ENCODE results near the gene FAM171A1. TPM values are rescaled to one million over a fixed set of nuclear protein-coding genes. Genes with fewer than 3 reads are reported as not detected.

FAM171A1 gene
- total and polyA plus RNA-seq, 2 donors (not counting 1 experiment from before 2014, with no cell fraction given) = 0.09 TPM; not detected in 1

GRCh38 chr10:15331461-15331860 is 39.6 kb downstream of the FAM171A1 start:
- no peak overlapping the region for H3K27ac Mint-ChIP-seq

DNA sequence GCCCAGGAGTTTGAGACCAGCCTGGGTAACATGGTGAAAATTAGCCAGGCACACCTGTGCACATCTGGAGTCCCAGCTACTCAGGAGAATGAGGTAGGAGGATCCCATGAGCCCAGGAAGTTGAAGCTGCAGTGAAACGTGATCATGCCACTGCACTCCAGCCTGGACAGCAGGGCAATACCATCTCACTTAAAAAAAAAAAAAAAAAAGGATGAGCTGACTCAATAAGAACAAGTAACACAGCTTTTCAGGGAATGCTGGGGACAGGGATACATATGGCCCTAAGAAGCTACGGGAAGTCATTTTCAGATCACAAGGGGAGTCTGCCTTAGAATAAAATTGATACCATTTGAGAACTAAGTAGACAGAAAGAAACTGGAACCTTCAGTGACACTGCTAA is 41.7 kb downstream of the FAM171A1 start:
- no peaks in the 10 kb centered on the region for H3K36me3 ChIP-seq (replicated peaks in 1 of 2; ENCODE audit: control extremely low read depth in 1 of 2, control insufficient read depth in 1 of 2, extremely low read depth in 1 of 2, insufficient read depth in 2 of 2, low read length in 1 of 2)
- 100% methylated on average over 1 of the region's 2 CpGs for WGBS (ENCODE audit: insufficient coverage)
- TF ChIP-seq, protein P1, sequence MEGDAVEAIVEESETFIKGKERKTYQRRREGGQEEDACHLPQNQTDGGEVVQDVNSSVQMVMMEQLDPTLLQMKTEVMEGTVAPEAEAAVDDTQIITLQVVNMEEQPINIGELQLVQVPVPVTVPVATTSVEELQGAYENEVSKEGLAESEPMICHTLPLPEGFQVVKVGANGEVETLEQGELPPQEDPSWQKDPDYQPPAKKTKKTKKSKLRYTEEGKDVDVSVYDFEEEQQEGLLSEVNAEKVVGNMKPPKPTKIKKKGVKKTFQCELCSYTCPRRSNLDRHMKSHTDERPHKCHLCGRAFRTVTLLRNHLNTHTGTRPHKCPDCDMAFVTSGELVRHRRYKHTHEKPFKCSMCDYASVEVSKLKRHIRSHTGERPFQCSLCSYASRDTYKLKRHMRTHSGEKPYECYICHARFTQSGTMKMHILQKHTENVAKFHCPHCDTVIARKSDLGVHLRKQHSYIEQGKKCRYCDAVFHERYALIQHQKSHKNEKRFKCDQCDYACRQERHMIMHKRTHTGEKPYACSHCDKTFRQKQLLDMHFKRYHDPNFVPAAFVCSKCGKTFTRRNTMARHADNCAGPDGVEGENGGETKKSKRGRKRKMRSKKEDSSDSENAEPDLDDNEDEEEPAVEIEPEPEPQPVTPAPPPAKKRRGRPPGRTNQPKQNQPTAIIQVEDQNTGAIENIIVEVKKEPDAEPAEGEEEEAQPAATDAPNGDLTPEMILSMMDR (IDR thresholded peaks at IDR 0.05) = no peak
- no peak for TF ChIP-seq EZH2 (IDR thresholded peaks at IDR 0.05; ENCODE audit: borderline replicate concordance, insufficient read depth, low read depth, low read length, poor library complexity, severe bottlenecking)
- H3K27me3 Mint-ChIP-seq = peaks cover 6% of the 10 kb centered on the region
- no peaks in the 10 kb centered on the region for H3K79me2 ChIP-seq (ENCODE audit: control insufficient read depth, insufficient read depth, low read length)
- POLR2A ChIA-PET = no interaction called here
- H2AFZ ChIP-seq (ENCODE audit: insufficient read depth, low read depth, low read length, poor library complexity, severe bottlenecking) = no peak overlapping the region
- no peak overlapping the region for H3K27ac ChIP-seq (ENCODE audit: low read length in 2 of 2)
- no peaks in the 10 kb centered on the region for H3K27me3 ChIP-seq (replicated peaks in 1 of 4; ENCODE audit: control extremely low read depth in 1 of 4, control insufficient read depth in 3 of 4, insufficient read depth in 4 of 4, low read length in 3 of 4)
- no peaks in the 10 kb centered on the region for H3K9me3 ChIP-seq (ENCODE audit: control extremely low read depth in 1 of 3, control insufficient read depth in 2 of 3, insufficient read depth in 1 of 3, low read length in 2 of 3)
- H3K4me1 Mint-ChIP-seq = no peaks in the 10 kb centered on the region
- no peak overlapping the region for H3K27ac Mint-ChIP-seq
- CTCF ChIA-PET = no interaction called here
- H3K4me2 ChIP-seq (replicated peaks; ENCODE audit: low read depth, low read length, poor library complexity, severe bottlenecking) = no peak overlapping the region
- intact Hi-C loops (cut with micrococcal nuclease) = no loop called here
- no peak overlapping the region for H3K4me3 Mint-ChIP-seq
- no peak overlapping the region for H3K4me3 ChIP-seq (ENCODE audit: control extremely low read depth in 1 of 5, extremely low read depth in 1 of 5, insufficient read depth in 1 of 5, low read depth in 2 of 5, low read length in 4 of 5)
- H3K9ac ChIP-seq (ENCODE audit: low read length) = no peak overlapping the region
- DNase-seq = no peak
- H3K4me1 ChIP-seq (ENCODE audit: control insufficient read depth in 2 of 2, insufficient read depth in 2 of 2, low read length in 2 of 2) = no peaks in the 10 kb centered on the region
- H4K20me1 ChIP-seq (ENCODE audit: control insufficient read depth, insufficient read depth, low read length, poor library complexity, severe bottlenecking) = no peaks in the 10 kb centered on the region
- H3K9me3 Mint-ChIP-seq (ENCODE audit: insufficient read depth) = no peaks in the 10 kb centered on the region
- no peak for ATAC-seq (ENCODE audit: low read depth)

More at GRCh38 chr10:15331461-15331860, 39.6 kb downstream of the FAM171A1 start:
- no peaks in the 10 kb centered on the region for H3K27me3 ChIP-seq (replicated peaks in 1 of 4; ENCODE audit: control extremely low read depth in 1 of 4, control insufficient read depth in 3 of 4, insufficient read depth in 4 of 4, low read length in 3 of 4)
- H3K79me2 ChIP-seq (ENCODE audit: control insufficient read depth, insufficient read depth, low read length) = no peaks in the 10 kb centered on the region
- CTCF ChIA-PET = no interaction called here
- H4K20me1 ChIP-seq (ENCODE audit: control insufficient read depth, insufficient read depth, low read length, poor library complexity, severe bottlenecking) = no peaks in the 10 kb centered on the region
- H3K4me3 ChIP-seq (ENCODE audit: control extremely low read depth in 1 of 5, extremely low read depth in 1 of 5, insufficient read depth in 1 of 5, low read depth in 2 of 5, low read length in 4 of 5) = no peak overlapping the region
- H3K36me3 ChIP-seq (replicated peaks in 1 of 2; ENCODE audit: control extremely low read depth in 1 of 2, control insufficient read depth in 1 of 2, extremely low read depth in 1 of 2, insufficient read depth in 2 of 2, low read length in 1 of 2) = no peaks in the 10 kb centered on the region
- DNase-seq = no peak
- Mint-ChIP-seq H3K27me3 (no peaks in the 10 kb centered on the region), H3K4me1 (no peaks in the 10 kb centered on the region), H3K9me3 (ENCODE audit: insufficient read depth) (no peaks in the 10 kb centered on the region), H3K4me3 (no peak overlapping the region)
- no peak overlapping the region for H3K27ac ChIP-seq (ENCODE audit: low read length in 2 of 2)
- H3K4me1 ChIP-seq (ENCODE audit: control insufficient read depth in 2 of 2, insufficient read depth in 2 of 2, low read length in 2 of 2) = no peaks in the 10 kb centered on the region
- no peak for ATAC-seq (ENCODE audit: low read depth)
- no peak overlapping the region for H3K4me2 ChIP-seq (replicated peaks; ENCODE audit: low read depth, low read length, poor library complexity, severe bottlenecking)
- POLR2A ChIA-PET = no interaction called here
- WGBS (ENCODE audit: insufficient coverage) = 82% methylated on average over 1 of the region's 1 CpG
- intact Hi-C loops (cut with micrococcal nuclease) = no loop called here
- no peak overlapping the region for H3K9ac ChIP-seq (ENCODE audit: low read length)
- H3K9me3 ChIP-seq (ENCODE audit: control extremely low read depth in 1 of 3, control insufficient read depth in 2 of 3, insufficient read depth in 1 of 3, low read length in 2 of 3) = no peaks in the 10 kb centered on the region
- no peak for TF ChIP-seq EZH2 (IDR thresholded peaks at IDR 0.05; ENCODE audit: borderline replicate concordance, insufficient read depth, low read depth, low read length, poor library complexity, severe bottlenecking)
- TF ChIP-seq, protein P1 (IDR thresholded peaks at IDR 0.05) = no peak
- no peak overlapping the region for H2AFZ ChIP-seq (ENCODE audit: insufficient read depth, low read depth, low read length, poor library complexity, severe bottlenecking)
